Stimulated activated CD8-positive, alpha-beta memory T cell treated with anti-CD3 and anti-CD28 coated beads, Interleukin-2, amount 100 ng/mL, for 48 hours (primary cell): Measurements from ENCODE around the gene FAM234A.

Experiments used
- DNase-seq, 2 donors: peaks; one replicate each; pipeline ENCODE4 v3.0.0-alpha.2; 2020; ENCODE audit warnings: low read depth in 2 of 2

The FAM234A gene

DNA sequence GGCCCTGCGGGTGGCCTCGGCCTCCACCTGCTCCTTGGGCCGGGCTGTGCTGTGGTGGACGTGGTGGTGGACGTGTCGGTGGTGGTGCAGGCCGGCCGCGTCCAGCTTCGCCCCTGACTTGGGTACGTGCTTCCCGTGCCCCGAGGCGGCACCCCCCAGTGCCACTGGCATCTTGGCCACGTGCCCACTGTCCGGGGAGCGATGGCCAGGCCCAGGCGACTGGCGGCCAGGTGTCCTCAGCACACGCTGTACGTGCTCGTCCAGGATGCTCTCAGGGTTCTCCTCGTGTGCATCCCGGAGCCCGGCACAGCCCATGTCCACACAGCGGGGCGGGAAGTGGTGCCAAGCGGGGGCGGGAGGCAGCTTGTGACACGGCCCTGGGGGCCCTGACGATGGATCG, 63.2 kb downstream of the FAM234A start:
- DNase-seq, result no peak

DNA sequence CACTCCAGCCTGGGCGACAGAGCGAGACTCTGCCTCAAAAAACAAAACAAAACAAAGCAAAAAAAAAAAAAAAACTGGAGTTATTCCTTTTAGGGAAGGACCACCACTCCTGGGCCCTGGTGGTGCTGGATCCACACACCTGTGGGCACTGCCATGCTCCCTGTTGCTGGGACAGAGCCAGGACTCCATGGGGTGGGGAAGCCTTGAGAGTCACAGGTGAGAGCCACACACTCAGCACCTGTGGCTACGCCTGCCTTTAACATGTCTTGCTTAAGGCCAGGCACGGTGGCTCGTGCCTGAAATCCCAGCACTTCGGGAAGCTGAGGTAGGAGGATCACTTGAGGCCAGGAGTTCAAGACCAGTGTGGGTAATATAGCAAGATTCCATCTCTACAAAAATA, 66.6 kb downstream of the FAM234A start:
- DNase-seq, result no peak

DNA sequence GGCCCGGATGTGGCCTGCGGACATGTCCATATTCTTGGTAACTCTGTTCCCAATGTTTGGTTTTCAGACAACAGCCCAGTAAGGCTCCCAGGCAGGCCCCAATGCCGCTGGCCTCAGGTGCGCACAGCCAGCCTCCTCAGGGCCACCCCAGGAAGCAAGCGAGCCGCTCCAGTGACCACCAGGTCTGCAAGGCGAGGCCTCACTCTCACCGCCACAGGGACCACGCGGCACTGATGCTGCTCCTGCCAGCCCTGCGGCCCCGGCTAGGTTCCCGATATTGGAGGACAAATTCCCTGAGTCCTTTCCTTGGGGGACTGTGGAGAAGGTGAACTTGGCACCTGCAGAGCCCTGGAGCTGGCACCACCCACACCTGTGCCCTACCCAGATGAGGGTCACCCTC, 67.3 kb downstream of the FAM234A start:
- DNase-seq, result no peak

DNA sequence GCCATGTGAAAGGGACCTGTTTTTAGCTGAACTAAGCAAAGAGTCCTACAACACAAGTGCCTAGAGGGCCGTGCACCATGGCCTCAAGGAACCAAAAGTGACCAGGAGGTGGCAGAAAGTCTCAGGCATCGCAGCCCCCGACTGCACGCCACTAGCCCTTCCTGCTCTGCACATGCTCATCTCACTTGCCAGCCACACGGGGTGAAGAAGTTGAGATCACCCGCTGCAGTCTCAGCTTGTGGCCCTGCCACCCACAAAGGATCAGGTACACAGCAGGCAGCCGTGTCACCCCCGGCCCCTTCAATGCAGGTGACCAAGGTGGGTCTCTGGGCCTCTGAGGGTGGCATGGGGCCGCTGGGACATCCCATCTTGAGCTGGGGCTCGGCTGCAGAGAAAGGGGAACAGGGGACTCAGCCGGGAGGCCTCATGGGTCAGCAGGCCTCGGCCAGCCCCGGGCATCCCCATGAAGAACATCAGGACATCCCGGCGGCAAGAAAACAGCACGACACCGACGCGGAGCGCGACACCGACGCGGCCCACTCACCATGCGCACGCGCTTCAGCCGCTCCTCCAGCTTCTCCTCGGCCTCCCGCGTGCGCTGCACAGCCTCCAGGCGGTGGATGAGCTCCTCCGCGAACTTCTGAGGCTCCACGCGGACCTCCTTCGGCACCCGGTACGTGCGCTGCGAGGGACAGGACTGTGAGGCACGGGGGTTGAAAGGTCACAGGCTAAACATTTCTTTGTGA, 69.3 kb downstream of the FAM234A start:
- no peak for DNase-seq

DNA sequence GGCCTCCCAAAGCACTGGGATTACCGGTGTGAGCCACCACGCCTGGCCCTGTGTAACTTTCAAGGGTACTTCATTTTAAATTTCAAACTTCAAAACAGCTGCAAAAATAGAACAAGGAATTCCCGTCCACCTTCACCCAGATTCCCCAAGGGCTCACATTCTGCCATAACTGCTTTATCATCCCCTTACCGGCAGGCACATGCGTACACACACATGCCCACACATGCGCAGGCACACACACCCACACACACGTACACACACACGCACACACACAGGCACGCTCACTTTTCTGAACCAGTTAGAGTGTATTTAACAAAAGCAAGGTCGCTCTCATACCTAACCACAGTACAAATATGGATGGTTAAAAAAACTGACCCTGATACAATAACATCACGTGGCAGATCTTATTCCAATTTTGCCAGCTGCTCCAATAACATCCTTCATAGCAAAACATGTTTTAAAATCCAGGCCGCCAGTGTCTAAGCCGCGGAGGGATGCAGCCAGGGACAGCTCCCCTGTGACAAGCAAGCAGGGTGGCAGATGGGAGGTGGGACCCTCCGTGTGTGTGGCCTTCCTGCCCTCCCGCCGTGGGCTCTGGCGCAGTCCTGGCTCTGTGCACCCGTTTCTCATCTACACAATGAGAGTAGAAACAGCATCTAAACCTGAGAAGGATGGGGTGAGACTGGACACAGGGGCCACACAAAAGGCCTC, 71.5 kb downstream of the FAM234A start:
- DNase-seq, result no peak

DNA sequence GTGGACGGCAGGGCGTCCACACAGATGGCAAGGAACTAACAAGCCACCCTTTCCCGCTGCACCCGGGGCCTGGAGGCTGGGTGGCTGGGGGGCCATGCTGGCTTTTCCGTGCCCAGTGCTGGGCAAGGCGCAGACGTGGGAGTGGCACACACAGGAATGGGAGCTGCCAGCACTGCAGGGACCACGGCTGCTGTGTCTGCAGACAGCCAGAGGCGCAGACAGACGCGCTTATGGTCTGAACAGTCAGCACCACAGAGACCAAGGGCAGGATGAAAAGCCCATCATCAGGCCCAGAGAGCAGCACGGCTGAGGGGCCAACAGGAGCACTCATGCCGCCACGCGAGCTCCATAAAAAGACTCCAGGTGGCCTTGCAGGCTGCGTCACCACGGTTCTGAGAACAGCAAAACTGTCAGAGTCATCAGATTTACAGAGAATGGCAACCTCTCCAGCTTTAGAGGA, 72.3 kb downstream of the FAM234A start:
- no peak for DNase-seq

DNA sequence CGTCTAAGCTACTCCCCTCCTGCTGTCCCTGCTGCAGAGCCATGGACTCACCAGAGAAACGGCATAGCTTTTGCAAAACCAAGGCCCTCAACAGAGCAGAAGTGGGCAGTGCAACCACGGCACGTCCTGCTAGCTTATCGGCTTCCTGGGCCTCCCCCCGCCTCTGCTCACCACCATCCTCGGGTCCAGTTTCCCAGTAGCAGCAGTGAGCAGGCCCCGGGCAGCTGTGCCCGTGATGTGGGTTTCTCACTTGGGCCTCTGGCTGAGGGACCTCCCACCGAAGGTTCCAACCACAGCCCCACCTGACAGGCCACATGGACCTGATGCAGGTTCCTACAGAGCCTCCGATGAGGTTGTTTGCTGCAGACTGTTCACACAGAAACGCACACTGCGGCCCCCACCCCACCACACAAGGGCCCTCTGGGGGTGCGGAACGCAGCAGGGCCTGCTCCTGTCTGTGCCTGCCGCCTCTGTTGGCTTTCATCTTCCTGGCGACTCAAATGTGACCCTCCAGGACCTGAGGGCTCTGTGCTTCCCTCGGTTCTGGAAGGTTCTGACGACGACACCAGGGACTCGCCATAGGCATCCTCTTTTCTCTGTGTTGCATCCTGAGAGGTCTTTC, 73.2 kb downstream of the FAM234A start:
- DNase-seq, result no peak

DNA sequence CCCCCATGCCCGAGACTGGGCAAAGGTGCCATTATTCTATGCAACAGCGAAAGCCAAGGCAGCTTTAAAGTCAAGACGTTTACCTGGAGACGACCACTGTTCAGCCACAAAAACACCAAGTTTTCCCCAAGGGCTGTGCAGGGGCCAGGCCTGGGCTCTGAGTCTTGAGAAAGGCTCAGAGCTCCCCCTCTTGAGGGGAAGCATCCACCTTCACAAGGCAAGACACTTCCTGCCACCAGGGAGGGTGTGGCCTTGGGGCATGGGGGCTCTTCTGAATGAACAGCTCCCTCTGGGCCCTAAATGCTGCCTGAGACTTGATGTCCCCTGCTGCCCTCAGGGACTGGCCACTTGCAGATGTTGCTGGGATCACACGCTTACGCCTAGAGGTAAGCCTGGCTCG, 74.9 kb downstream of the FAM234A start:
- DNase-seq, result no peak

DNA sequence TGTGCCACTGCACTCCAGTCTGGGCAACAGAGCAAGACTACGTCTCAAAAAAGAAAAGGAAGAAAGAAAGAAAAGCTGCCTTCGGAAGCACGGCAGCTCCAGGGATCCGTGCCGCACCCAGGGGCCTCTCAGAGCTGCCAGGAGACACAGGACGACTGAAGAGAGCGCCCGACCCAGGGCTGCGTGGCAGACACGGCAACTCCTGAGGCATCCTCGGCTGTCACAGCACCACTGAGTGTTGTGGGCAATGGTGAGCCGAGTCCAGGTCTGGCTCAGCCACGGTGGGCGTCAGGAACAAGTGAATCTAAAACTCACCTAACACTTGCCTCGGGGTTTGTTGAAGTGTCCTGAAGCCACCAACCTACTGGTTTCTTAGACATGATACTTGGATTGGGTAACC, 77.1 kb downstream of the FAM234A start:
- no peak for DNase-seq

DNA sequence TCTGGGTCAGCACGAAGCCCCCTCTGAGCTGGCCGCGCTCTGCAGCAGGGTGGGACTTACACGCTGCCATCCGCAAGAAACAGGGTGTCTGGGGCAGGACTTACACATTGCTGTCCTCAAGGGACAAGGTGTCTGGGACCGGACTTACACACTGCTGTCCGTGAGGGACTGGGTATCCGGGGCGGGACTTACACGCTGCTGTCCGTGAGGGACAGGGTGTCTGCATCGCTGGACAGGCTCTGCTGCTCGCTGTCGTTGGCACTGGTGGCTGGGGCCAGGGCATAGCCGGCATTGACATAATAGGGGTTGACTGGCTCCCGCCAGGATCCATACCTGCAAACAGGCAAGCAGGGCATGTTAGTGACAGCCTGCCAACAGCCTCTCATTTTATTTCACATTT, 79.7 kb downstream of the FAM234A start:
- DNase-seq, result no peak

DNA sequence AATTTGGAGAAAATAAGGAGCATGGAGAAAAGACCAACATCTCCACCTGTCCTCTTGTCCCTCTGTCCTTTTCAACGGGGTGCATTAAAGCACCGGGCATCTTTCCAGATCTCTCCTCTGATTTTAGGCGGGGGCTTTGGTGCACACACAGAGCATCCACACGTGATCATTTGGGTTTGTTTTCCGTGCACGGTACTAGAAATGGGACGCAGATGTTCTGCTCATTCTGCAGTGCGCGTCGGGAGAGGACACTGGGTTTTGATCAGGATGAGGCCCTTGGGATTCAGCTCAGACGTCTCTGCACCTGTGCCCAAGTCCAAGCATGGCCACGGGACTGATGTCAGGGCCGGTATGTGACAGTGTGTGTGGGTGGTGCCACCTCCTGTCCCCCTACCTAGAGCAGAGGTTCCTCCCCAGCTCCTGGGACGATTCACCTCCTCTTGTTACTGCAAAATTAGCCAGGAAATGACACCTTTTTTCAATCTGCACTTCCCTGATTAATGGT, 80.2 kb downstream of the FAM234A start:
- no peak for DNase-seq
